Amniotic stem cell (primary cell): ENCODE measurements around the gene RMDN2.
"Not testable (repeated sequence)": the region's sequence is repeated elsewhere in the genome, so short reads cannot be mapped to it uniquely, and the experiment has no call there.

Experiments
- DNase-seq: peaks from one replicate; lab custom pipeline; 2025; lab: John Stamatoyannopoulos, UW

RMDN2 gene

GRCh38 chr2:37992601-37993000 is 67.5 kb downstream of the RMDN2 start:
- no peak for DNase-seq

GRCh38 chr2:37993143-37993542 is 68.1 kb downstream of the RMDN2 start:
- no peak for DNase-seq

GRCh38 chr2:37997629-37998028 is 72.5 kb downstream of the RMDN2 start:
- DNase-seq = no peak

GRCh38 chr2:38000485-38001222 is 75.6 kb downstream of the RMDN2 start:
- DNase-seq = no peak

- not testable (repeated sequence) for DNase-seq
These were observed 85.1 kb downstream of the RMDN2 start for GRCh38 chr2:38010187-38010586.

- DNase-seq = no peak
These were observed 85.9 kb downstream of the RMDN2 start for GRCh38 chr2:38010995-38011394.

GRCh38 chr2:38013158-38013752 is 88.2 kb downstream of the RMDN2 start:
- no peak for DNase-seq

GRCh38 chr2:38016219-38016618 is 91.1 kb downstream of the RMDN2 start:
- no peak for DNase-seq

GRCh38 chr2:38017836-38018235 is 92.7 kb downstream of the RMDN2 start:
- no peak for DNase-seq

- DNase-seq = not testable (repeated sequence)
These were observed 95.4 kb downstream of the RMDN2 start for GRCh38 chr2:38020359-38021069.

GRCh38 chr2:38021589-38021988 is 96.5 kb downstream of the RMDN2 start:
- no peak for DNase-seq

GRCh38 chr2:38026846-38027245 is 101.8 kb downstream of the RMDN2 start:
- no peak for DNase-seq

- DNase-seq = no peak
These were observed 103.7 kb downstream of the RMDN2 start for GRCh38 chr2:38028829-38029228.

GRCh38 chr2:38029512-38029911 is 104.4 kb downstream of the RMDN2 start:
- DNase-seq = no peak

- no peak for DNase-seq
These were observed 105.7 kb downstream of the RMDN2 start for GRCh38 chr2:38030635-38031355.

- DNase-seq = no peak
These were observed 107.9 kb downstream of the RMDN2 start for GRCh38 chr2:38032946-38033345.

- no peak for DNase-seq
These were observed 108.6 kb downstream of the RMDN2 start for GRCh38 chr2:38033646-38034045.

GRCh38 chr2:38035968-38036367 is 110.9 kb downstream of the RMDN2 start:
- DNase-seq = no peak

- DNase-seq = no peak
These were observed 112.2 kb downstream of the RMDN2 start for GRCh38 chr2:38037325-38037724.

- no peak for DNase-seq
These were observed 112.9 kb downstream of the RMDN2 start for GRCh38 chr2:38037757-38038621.

GRCh38 chr2:38038682-38039081 is 113.6 kb downstream of the RMDN2 start:
- DNase-seq = no peak
